Testis (tissue), 3 donors: ENCODE measurements around the gene HYAL1. TPM values are rescaled to one million over a fixed set of nuclear protein-coding genes. Genes with fewer than 3 reads are reported as not detected.

Experiments used
- DNase-seq: peaks from one replicate; pipeline ENCODE4 v3.0.0-alpha.2; 2019
- H3K27ac ChIP-seq, 2 donors: fragments of 200-600 bp; sonication (generic); one replicate each; pipeline ENCODE4 v1.5.1; 2019
- H3K27me3 ChIP-seq: fragments of 200-600 bp; sonication (generic); one replicate; pipeline ENCODE4 v1.5.1; 2019
- H3K36me3 ChIP-seq: fragments of 200-600 bp; sonication (generic); one replicate; pipeline ENCODE4 v1.5.1; 2017; ENCODE audit warnings: low read depth; ENCODE audit errors: missing control alignments
- H3K4me1 ChIP-seq: fragments of 200-600 bp; sonication (generic); one replicate; pipeline ENCODE4 v1.5.1; 2019
- H3K4me3 ChIP-seq, 2 donors: fragments of 200-600 bp; sonication (generic); one replicate each; pipeline ENCODE4 v1.5.1; 2017 to 2019
- H3K9me3 ChIP-seq: fragments of 200-600 bp; sonication (generic); one replicate; pipeline ENCODE4 v1.5.1; 2017
- CTCF ChIP-seq, 3 experiments: fragments of 450-650 bp in 2 of 3; fragments of 200-600 bp in 1 of 3; sonication (generic) in 1 of 3; IDR thresholded peaks; one replicate each; pipeline ENCODE4 v1.5.1; 2016 to 2019; ENCODE audit warnings: antibody characterized with exemption in 3 of 3, mild to moderate bottlenecking in 2 of 3, moderate library complexity in 1 of 3
- POLR2A ChIP-seq: fragments of 450-650 bp; IDR thresholded peaks from one replicate; pipeline ENCODE4 v1.6.1; 2017; ENCODE audit warnings: antibody characterized with exemption, mild to moderate bottlenecking, moderate library complexity
- WGBS, 2 donors: methylation state at CpG; one replicate each; pipeline ENCODE4 v1.1.5; 2018; 5-methylcytosine and 5-hydroxymethylcytosine counted together
- intact Hi-C: fragments of 100-400 bp; cut with DNase I; formaldehyde crosslinking; loops from one replicate; pipeline ENCODE4 v1.15.1; 2023; ENCODE audit warnings: low total_unique reads
- polyA plus RNA-seq: library from polyadenylated mRNA; stranded (reverse); fragments of 350-450 nt; fragmentation: Illumina TruSeq; extraction: RNeasy Lipid Tissue Mini Kit (QIAGEN cat#74804); gene quantifications from one replicate; pipeline ENCODE4 v1.2.3, GENCODE V29; 2014; ENCODE audit warnings: low read depth, low replicate concordance; ENCODE audit not compliant: insufficient read depth
- total RNA-seq, 2 donors: library from RNA; depleted of rRNA; stranded (reverse); fragments of >200 nt; gene quantifications; one replicate each; pipeline ENCODE4 v1.2.3, GENCODE V29; 2016

The HYAL1 gene
- total and polyA plus RNA-seq, 3 donors from 2014 or later = 2.7 to 3.7 (median 3.2) TPM

- H3K4me1 ChIP-seq = peaks cover 20% of the 10 kb centered on the region
- H3K36me3 ChIP-seq = no peaks in the 10 kb centered on the region
- peak overlapping the region; percentile 70 to 71 for H3K4me3 ChIP-seq
- H3K9me3 ChIP-seq = no peaks in the 10 kb centered on the region
- intact Hi-C loops = no loop called here
- no peak for DNase-seq
- H3K27me3 ChIP-seq = no peaks in the 10 kb centered on the region
- H3K27ac ChIP-seq = peak overlapping the region; percentile 40 to 88
- WGBS, 2 donors = 4% methylated on average over 7 of the region's 7 CpGs
- TF ChIP-seq CTCF (IDR thresholded peaks at IDR 0.05) (no peak), POLR2A (no peak)
Observed at GRCh38 chr3:50350213-50350526, 46.8 kb upstream of the HYAL1 start.

GRCh38 chr3:50347187-50347813, 43.9 kb upstream of the HYAL1 start:
- Histone ChIP-seq H3K27ac (no peak overlapping the region), H3K27me3 (no peaks in the 10 kb centered on the region), H3K4me1 (peaks cover 24% of the 10 kb centered on the region), H3K4me3 (no peak overlapping the region), H3K9me3 (no peaks in the 10 kb centered on the region), H3K36me3 (no peaks in the 10 kb centered on the region)
- TF ChIP-seq CTCF (IDR thresholded peaks at IDR 0.05) (peak; percentile 44 to 54 (median 50)), POLR2A (no peak)
- 31 to 36% methylated on average over 11 to 14 of the region's 14 CpGs for WGBS, 2 donors
- intact Hi-C loops = no loop called here
- peak; percentile 79 for DNase-seq

GRCh38 chr3:50345586-50346234, 42.3 kb upstream of the HYAL1 start, which contains the start of gene ZMYND10:
Gene ZMYND10, minus strand, starts transcription at chr3:50345732. Its CDS starts 153 bp downstream, at chr3:50345579.
- WGBS, 2 donors = 12% methylated on average over 29 to 44 of the region's 45 CpGs

GRCh38 chr3:50345008-50345407, 41.6 kb upstream of the HYAL1 start:
- intact Hi-C loops = no loop called here
- whole genome bisulfite sequencing, 2 donors = 48 to 61% methylated on average over 8 of the region's 8 CpGs
- peaks cover 15% of the 10 kb centered on the region for H3K4me1 ChIP-seq
- TF ChIP-seq CTCF (IDR thresholded peaks at IDR 0.05) (no peak), POLR2A (no peak)
- no peak overlapping the region for H3K27ac ChIP-seq
- peak overlapping the region; percentile 36 to 58 for H3K4me3 ChIP-seq
- DNase-seq = no peak
- H3K27me3 ChIP-seq = no peaks in the 10 kb centered on the region
- H3K36me3 ChIP-seq = no peaks in the 10 kb centered on the region
- H3K9me3 ChIP-seq = no peaks in the 10 kb centered on the region

More at GRCh38 chr3:50345586-50346234, 42.3 kb upstream of the HYAL1 start, which contains the start of gene ZMYND10:
- H3K9me3 ChIP-seq = no peaks in the 10 kb centered on the region
- intact Hi-C loops = no loop called here
- DNase-seq = peak; percentile 74
- no peaks in the 10 kb centered on the region for H3K27me3 ChIP-seq
- H3K36me3 ChIP-seq = no peaks in the 10 kb centered on the region
- peaks cover 15% of the 10 kb centered on the region for H3K4me1 ChIP-seq
- no peak within 1 kb of the TSS for H3K27ac ChIP-seq
- no peak for TF ChIP-seq CTCF (IDR thresholded peaks at IDR 0.05)
- TF ChIP-seq POLR2A = no peak
- H3K4me3 ChIP-seq = peak within 1 kb of the TSS; percentile 36 to 58
